ENCODE results near the gene TRIP4.
"Not testable (repeated sequence)": the region's sequence is repeated elsewhere in the genome, so short reads cannot be mapped to it uniquely, and the experiment has no call there.

The TRIP4 gene

GRCh38 chr15:64387562-64388168, at the start of gene TRIP4:
Gene TRIP4 (plus strand): TSS chr15:64387836. CDS start chr15:64387864, 28 bp downstream.
- peak; percentile 98 for DNase-seq (ENCODE audit: low read depth, low spot score)

GRCh38 chr15:64340355-64340754, 47.3 kb upstream of the TRIP4 start:
- no peak for DNase-seq (ENCODE audit: low read depth, low spot score)

GRCh38 chr15:64341961-64342360, 45.7 kb upstream of the TRIP4 start:
- no peak for DNase-seq (ENCODE audit: low read depth, low spot score)

GRCh38 chr15:64343222-64343621, 44.4 kb upstream of the TRIP4 start:
- DNase-seq (ENCODE audit: low read depth, low spot score) = no peak

- DNase-seq (ENCODE audit: low read depth, low spot score) = no peak
Measured at GRCh38 chr15:64343841-64344240, 43.8 kb upstream of the TRIP4 start.

GRCh38 chr15:64344651-64345294, 42.9 kb upstream of the TRIP4 start:
- no peak for DNase-seq (ENCODE audit: low read depth, low spot score)

- DNase-seq (ENCODE audit: low read depth, low spot score) = not testable (repeated sequence)
Measured at GRCh38 chr15:64346242-64346641, 41.4 kb upstream of the TRIP4 start.

- no peak for DNase-seq (ENCODE audit: low read depth, low spot score)
Measured at GRCh38 chr15:64348455-64348854, 39.2 kb upstream of the TRIP4 start.

- DNase-seq (ENCODE audit: low read depth, low spot score) = no peak
Measured at GRCh38 chr15:64349375-64349774, 38.3 kb upstream of the TRIP4 start.

GRCh38 chr15:64351265-64351664, 36.4 kb upstream of the TRIP4 start:
- no peak for DNase-seq (ENCODE audit: low read depth, low spot score)

GRCh38 chr15:64354688-64355344, 32.8 kb upstream of the TRIP4 start:
- DNase-seq (ENCODE audit: low read depth, low spot score) = no peak

- peak; percentile 44 for DNase-seq (ENCODE audit: low read depth, low spot score)
Measured at GRCh38 chr15:64355348-64355943, 32.2 kb upstream of the TRIP4 start.

GRCh38 chr15:64355944-64356709, 31.5 kb upstream of the TRIP4 start, which contains the start of gene CSNK1G1:
Gene CSNK1G1 (minus strand): TSS chr15:64356173. CDS start chr15:64300499, 55,674 bp downstream.
- peak; percentile 99 for DNase-seq (ENCODE audit: low read depth, low spot score)

GRCh38 chr15:64356710-64357040, 31.0 kb upstream of the TRIP4 start:
- DNase-seq (ENCODE audit: low read depth, low spot score) = no peak

- DNase-seq (ENCODE audit: low read depth, low spot score) = no peak
Measured at GRCh38 chr15:64361259-64361658, 26.4 kb upstream of the TRIP4 start.

- no peak for DNase-seq (ENCODE audit: low read depth, low spot score)
Measured at GRCh38 chr15:64369078-64369607, 18.5 kb upstream of the TRIP4 start.

GRCh38 chr15:64371383-64371782, 16.3 kb upstream of the TRIP4 start:
- DNase-seq (ENCODE audit: low read depth, low spot score) = not testable (repeated sequence)

GRCh38 chr15:64373360-64373759, 14.3 kb upstream of the TRIP4 start:
- no peak for DNase-seq (ENCODE audit: low read depth, low spot score)

GRCh38 chr15:64379216-64379960, 8.2 kb upstream of the TRIP4 start:
- no peak for DNase-seq (ENCODE audit: low read depth, low spot score)

- not testable (repeated sequence) for DNase-seq (ENCODE audit: low read depth, low spot score)
Measured at GRCh38 chr15:64380130-64380870, 7.3 kb upstream of the TRIP4 start.
